Fibroblast of gingiva (primary cell): ENCODE data around the gene LDAH.
"Not testable (repeated sequence)": the region's sequence is repeated elsewhere in the genome, so short reads cannot be mapped to it uniquely, and the experiment has no call there.

Experiments
- DNase-seq: peaks from one replicate; pipeline ENCODE4 v3.0.0-alpha.2; 2011; ENCODE audit warnings: low read depth

LDAH gene

DNA sequence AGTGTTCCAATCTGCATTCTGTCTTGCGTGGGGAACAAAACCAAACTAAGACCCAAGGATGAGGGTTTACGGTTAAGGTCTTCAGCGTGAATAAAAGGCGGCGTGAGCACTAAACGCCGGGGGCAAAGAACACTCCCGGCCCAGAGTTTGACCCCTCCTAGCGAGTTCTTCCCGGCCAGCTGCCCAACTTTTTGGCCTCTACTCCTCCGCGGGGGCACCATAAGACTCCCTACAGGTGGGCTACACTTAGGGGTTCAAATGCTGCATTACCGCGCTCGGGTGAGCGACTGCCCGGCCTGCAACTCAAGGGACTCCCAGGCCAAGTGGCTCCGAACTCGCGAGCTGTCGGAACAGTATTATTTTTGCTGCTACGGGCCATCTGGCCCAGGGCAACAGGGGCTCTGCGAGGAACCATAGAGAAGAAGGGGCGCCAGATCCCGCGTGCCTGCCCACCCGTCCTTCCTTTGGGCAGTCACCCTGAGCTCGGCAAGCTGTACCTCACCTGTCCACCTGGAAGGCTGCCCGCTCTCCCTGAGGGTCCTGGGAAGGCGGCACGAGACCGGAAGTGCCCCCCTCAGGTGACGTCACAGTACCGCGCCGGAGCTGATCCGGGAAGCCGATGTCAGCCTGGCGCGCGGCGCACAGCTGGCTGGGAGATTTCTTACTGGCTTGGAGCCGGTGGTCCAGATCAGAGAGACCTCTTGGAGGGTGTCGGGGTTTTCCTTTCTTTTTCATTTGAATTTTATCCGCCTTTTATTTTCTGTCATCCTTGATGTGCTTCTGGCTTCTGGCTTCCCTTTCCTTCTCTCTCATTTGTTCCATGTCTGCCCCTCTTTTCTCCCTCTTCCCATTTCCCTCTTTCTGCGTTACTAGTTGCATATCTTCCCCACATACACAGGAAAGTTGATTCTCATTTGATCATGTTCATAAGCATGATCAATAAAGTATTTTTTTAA, at the start of gene LDAH:
Gene LDAH (minus strand): TSS at position 567 of the 956 bp plus-strand sequence. CDS start 21,638 bp downstream, outside the sequence.
- DNase-seq = peak; percentile 88

DNA sequence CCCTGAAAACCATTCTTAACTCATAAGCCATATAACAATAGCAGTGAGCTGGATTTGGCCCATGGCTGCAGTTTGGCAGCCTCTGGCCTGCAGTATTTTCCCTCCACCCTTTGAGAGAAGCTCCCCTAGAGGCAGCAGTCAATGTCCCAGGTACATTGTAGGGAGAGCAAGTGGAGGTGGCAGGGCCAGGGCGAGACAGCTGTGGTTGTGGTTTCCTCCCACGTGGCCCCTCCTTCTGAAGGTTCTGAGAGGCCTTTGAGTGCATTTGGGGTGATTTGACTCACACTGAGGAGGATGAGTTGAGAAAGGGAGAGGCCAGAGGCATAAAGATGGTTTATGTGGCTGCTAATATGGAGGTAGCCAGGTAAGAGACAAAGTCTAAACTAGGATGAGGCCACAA, 45.5 kb upstream of the LDAH start:
- DNase-seq = no peak

DNA sequence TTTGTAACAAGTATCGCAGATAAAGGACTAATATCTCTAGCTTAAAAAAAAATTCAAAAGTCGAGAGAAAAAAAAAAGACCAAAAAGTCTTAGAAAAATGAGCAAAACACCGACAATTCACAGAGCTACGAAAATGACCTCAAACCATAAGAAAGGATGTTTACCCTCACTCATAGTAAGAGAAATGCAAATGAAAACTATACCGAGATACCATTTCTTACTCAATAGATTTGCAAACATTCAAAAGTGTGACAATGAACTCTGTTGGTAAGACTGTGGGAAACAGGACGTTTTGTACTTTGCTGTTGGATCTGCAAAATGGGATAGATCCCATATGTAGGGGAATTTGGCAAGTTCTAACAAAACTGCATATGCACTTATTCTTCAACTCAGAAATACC, 39.9 kb upstream of the LDAH start:
- no peak for DNase-seq

DNA sequence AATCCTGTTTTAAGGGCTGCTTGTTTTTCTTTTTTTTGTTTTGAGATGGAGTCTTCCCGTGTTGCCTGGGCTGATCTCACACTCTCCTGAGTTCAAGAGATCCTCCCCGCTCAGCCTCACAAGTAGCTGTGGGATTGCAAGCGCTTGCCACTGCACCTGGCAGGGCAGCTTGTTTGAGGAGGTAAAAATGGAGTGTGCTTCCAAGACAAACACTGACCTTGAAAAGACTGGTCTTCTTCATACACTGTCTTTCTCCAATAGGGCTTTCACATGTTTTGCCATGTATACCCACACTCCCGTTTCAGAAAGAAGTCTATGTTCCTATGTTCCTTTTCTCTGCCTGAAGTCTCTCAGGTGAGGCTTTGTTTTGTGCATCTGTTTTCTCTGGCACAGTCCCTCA, 32.6 kb upstream of the LDAH start:
- DNase-seq = no peak

DNA sequence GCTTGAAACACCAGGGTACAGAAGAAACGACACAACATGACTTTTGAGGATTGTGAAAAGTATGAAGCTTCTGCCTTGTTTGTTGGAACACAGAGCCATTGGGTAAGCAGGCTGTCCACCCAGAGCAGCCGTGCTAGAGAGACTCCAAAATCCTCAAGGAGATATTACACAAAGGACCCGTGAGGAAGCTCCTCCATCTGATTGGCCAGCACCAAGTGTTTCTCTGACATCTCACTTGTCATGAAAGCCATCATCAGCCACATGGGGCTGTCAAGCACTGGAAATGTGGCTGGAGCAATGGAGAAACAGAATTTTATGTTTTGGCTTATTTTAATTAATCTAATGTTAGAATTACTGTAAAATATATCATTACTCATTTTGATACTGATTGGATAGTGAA, 29.8 kb upstream of the LDAH start:
- no peak for DNase-seq

DNA sequence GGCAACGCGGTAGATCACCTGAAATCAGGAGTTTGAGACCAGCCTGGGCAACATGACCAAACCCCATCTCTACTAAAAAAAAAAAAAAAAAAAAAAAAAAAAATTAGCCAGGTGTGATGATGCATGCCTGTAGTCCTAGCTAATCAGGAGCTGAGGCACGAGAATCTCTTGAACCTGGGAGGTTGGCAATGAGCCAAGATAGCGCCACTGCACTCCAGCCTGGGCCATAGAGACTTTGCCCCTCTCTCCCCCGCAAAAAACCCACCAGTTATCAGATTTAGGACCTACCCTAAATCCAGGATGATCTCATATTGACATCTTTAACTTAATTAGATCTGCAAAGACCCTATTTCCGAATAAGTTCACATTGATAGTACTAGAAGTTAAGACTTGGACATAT, 29.2 kb upstream of the LDAH start:
- DNase-seq = no peak

DNA sequence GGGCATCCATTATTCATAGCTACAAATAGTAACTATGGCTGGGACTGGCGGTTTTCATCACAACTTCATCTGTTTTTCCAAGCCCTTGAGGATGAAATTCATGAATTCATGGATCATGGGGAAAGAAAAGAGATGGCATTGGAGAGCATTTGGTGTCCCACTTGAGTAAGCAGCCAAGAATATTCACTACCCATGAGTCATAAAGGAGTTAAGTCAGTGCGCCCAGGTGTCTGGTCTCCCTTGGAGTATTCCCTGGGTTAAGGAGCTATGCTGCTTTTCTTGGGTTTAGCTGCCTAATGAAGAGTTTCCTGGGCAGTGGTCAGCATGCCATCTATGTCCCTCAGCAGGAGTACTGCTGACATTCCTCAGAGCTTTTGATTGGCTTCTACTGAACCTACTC, 21.3 kb upstream of the LDAH start:
- DNase-seq = no peak

DNA sequence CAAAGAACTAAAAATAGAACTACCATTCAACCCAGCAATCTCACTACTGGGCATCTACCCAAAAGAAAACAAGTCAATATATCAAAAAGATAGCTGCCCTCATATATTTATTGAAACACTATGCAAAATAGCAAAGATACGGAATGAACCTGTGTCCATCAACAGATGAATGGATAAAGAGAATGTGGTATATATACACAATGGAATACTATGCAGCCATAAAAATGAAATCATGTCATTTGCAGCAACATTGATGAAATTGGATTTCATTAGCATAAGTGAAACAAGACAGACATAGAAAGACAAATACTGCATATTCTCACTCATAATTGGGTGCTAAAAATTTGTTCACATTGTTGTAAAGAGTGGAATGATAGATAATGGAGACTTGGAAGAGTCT, 16.2 kb upstream of the LDAH start:
- DNase-seq = no peak

DNA sequence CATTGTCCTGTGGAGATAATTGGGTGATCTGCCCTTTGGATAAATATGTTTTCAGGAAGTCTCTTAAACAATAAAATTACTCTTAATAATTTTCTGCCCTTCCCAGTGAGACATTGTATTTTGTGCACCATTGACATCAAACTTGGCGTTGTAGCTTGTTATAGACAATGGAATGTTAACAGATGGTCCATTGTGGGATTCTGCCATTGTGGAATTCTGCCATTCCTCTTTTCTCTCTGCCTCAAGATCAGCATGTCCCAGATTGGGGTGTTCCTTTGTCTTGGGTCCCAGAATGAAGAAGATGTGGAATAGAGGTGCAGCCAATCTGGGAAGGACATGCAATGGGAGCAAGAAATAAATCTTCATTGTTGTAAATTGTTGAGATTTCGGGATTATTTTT, 15.1 kb upstream of the LDAH start:
- no peak for DNase-seq

DNA sequence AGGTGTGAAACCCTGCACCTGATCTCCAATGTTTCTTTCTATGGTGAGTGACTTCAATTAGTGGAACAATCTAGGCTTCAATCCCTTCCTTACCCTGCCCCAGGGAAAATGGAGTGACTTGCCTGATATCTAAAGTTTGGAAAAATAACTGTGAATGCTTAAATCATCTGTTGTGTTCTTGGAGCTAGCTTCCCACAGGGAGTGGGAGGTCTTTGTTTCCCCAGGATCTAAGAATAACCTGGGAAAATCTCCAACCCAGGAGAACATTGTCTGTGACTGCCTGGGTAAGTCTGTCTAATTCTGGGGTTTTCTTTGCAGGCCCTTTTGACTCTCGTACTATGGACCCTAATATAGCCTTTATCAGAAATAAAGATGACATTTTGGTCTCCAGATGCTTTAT, 13.6 kb upstream of the LDAH start:
- DNase-seq = no peak

DNA sequence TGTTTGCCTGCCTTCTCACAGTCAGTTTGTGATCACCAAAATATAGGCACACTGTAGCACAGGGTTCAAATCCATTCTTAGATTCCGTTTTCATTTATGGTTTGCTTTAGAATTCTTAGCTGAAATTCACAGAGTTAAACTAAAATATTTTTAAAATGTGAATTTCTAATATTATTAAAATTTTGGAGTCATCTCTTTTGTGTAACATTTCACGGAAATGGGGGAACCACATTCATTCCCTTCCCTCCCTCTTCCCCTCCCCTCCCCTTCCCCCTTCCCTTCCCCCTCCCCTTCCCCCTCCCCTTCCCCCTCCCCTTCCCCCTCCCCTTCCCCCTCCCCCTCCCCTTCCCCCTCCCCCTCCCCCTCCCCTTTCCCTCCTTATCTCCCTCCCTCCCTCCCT, 11.4 kb upstream of the LDAH start:
- no peak for DNase-seq

DNA sequence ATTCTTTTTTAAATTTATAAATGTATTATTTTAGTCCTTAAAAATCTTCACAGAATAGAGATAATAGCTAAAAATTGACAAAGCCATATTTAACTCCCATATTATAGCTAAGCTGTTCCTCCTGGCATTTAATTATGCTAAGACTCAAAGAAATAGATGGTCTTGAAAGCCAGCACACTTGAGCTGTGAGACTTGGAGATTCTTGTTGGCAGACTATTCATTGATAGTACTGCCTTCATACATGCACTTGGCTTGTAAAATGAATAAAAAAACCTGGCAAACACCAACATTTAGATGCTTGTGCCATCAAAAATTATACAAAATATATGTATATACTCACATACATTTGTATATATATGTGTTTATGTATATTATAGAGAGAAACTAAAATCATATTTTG, 9.7 kb upstream of the LDAH start:
- no peak for DNase-seq

DNA sequence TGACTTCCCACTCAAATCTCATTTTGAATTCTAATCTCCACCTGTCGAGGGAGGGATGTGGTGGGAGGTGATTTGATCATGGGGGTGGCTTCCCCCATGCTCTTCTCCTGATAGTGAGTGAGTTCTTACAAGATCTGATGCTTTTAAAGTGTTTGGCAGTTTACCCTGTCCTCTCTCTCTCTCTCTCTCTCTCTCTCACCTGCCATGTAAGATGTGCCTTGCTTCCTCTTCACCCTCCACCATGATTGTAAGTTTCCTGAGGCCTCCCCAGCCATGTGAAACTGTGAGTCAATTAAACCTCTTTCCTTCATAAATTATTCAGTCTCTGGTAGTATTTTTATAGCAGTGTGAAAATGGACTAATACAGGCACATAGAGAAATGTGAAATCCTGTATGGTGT, 7.0 kb upstream of the LDAH start:
- DNase-seq = no peak

DNA sequence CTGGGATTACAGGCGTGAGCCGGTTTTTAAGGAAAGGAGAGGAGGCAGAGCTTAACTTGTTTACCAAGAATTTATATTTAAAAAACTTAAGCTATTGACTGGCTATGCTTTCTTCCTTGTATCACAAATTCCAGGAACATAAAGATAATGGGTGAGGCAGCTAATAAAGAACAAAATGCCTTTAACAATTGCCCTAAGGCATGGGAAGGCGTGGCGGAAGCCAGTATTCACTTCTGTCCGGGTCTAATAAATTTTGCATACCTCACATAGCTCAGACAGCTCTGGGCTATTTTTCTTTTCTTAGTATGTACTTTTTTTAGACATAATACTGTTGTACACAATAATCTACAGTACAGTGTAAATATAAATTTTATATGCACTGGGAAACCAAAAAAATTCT, 1.0 kb upstream of the LDAH start:
- DNase-seq = no peak

DNA sequence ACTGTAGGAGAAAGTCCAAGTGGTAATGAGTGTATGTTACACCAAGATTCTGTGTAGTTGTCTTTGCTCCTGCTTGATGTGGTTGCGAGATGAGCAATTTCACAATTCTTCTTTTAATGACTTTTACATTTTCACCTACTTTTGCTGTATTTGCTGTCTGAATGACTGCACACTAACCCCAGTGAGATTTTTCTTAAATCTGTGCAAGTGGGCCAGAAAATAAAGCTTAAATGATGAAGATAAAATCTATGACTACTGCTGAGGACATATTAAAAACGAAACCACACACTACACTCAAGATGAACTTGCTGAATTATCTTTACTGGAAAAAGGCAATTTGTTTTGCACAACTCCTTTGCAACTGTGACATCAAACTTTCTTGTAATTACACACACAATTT, 4.1 kb downstream of the LDAH start:
- DNase-seq = no peak

DNA sequence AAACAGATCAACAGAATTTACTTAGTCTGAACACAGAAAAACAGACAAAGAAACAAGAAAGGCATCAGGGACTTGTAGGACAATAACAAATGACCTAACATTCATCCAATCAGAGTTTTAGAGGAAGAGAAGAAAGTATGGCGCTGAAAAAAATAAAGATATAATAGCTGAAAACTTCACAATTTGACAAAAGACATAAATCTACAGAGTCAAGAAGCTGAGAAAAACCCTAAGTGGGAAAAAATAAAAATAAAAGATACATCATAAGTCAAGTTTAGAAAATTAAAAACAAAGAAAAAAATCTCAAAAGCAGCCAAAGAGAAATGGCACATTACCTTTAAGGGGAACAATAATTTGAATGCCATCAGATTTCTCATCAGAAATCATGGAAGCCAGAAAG, 7.7 kb downstream of the LDAH start:
- no peak for DNase-seq

DNA sequence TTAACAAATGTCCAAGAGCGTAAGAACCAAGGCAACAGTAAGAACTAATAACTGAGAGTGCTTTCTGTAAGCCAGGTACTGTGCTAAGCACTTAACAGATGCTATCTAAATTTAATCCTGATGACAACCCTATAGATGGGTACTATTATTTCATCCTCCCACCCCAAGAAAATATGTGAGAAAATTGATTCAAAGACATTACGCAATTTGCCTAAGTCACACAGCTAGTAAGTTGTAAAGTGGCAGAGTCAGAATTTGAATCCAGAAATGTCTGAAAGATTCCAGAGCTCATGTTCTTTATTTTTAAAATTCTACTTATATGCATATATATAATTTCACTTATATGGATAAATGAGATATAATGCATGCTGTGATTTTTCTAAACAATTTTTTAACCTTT, 10.1 kb downstream of the LDAH start:
- DNase-seq = no peak

DNA sequence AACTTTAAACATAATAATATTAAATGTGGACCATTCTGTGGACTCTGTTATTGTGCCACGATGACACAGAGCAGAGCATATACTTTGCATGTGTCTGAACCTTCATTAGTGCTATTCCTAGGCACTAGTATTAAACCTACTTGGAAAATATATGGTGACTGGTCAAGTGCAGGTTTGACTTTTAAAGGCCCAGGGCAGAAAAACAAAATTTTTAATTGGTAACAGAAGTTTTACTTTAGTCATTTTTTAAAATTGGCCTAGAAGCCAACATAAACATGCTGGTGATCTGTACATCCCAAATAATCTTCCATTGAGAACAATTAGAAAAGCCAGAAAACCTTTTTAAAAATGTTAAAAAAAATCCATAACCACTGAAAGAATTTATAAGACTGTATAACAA, 16.6 kb downstream of the LDAH start:
- no peak for DNase-seq

DNA sequence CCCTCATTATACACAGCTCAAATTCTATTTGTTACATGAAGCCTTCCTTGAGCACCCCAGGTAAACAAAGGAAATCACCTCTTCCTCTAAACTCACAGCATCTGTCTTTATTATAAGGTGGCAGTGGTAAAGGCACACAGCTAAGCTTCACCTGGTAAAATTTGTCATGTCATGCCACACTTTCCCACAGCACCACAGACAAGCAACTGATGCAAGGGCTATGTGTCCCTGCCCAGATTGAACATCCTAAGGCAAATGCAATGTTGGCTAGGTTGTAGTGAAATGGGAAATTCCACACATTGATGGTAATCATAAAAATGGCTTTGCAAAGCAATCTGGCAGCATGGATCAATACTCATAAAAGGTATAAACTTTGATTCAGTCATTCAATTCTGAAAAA, 18.9 kb downstream of the LDAH start:
- DNase-seq = no peak

DNA sequence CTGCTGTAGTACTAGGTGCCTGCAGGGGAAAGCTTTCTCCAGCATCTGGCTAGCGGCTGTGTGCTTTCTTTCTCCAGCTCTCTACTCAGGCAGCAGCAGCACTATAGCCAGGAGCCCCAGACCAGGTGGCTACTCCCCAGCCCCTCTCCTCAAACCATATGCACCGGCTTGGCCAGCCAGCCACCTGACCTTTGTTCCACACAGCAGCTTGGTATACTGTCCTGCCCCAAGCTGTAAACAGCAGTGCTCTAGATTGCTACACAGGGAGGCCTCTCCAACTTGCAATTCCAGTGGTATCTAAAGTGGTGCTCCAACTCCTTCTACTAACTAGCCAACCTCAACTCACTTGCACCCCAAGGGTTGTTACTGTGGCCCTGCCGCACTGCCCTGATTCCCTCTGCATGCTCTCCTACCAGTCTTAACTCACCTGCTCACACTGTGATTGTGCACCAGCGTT, 19.6 kb downstream of the LDAH start:
- DNase-seq = no peak

DNA sequence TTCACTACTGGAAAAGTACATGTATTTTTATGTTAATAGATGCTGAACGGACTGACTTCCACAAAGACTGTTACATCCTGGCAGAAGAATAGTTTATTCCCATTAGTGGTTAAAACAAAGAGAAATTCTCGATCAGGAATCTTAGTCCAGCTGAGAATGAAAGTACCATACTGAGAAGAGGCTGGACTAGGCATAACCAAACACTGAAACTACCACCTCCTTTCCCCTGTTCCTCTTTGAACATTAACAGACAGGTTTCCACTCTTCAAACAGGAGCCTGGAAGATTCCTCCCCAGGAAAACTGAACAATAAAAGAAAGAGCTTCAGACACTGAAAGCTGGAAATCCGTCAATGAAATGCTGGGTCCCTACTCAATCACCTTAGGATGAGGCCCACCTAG, 25.8 kb downstream of the LDAH start:
- no peak for DNase-seq

DNA sequence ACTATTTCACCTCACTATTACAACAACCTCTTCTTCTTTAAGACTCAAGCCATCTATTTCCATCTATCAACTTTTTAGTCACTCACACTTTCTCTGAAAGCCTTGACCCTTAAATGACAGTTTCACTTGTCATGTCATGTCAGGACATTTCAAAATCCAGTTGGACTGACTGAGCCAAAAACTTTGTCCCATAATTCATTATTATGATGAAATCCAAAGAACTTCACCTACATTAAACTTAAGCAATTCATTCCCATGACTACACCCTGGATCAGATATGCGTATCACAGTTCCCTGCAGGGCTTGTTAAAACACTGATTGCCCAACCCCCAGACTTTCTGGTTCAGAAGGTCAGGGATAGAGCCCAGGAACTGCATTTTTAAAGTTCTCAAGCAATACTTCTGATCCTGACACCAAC, 26.5 kb downstream of the LDAH start:
- peak; percentile 85 for DNase-seq

DNA sequence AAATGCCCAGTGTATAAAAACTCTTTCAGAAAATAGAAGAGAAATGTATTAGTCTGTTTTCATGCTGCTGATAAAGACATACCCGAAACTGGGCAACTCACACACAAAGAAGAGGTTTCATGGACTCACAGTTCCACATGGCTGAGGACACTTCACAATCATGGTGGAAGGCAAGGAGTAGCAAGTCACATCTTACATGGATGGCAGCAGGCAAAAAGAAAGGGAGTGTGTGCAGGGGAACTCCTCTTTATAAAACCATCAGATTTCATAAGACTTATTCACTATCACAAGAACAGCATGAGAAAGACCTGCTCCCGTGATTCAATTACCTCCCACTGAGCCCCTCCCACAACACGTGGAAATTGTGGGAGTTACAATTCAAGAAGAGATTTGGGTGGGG, 29.0 kb downstream of the LDAH start:
- DNase-seq = not testable (repeated sequence)

DNA sequence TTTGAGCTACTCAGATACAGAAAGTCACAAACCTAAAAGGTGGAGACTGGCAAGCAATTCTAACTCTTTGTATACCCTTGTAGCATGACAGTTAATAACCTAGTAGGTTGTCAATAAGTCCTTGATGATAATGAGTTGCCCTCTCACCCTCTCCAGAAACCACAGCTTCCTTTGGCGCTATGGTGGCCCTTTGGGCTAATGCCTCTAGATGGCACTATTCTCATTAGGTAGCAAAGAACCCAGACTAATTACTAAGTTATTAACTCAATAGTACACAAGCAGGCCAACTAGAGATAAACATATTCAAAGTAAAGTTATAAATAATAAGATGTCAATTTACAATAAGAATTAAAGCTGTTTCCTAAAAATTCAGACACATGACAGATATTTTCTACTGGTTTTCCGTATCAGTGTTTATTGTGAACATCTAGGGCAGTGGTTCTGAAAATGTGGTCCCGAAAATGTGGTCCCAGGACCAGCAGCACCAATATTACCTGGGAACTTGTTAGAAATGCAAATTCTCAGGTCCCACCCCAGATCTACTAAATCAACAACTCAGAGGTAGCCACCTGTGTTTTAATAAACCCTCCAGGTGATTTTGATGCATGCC, 41.1 kb downstream of the LDAH start:
- peak; percentile 23 for DNase-seq
